ENCODE results near the gene MORN1. TPM values are rescaled to one million over a fixed set of nuclear protein-coding genes. Genes with fewer than 3 reads are reported as not detected.

Gene MORN1
- polyA plus RNA-seq, 1 donor from 2014 or later, result 10.9 TPM

DNA sequence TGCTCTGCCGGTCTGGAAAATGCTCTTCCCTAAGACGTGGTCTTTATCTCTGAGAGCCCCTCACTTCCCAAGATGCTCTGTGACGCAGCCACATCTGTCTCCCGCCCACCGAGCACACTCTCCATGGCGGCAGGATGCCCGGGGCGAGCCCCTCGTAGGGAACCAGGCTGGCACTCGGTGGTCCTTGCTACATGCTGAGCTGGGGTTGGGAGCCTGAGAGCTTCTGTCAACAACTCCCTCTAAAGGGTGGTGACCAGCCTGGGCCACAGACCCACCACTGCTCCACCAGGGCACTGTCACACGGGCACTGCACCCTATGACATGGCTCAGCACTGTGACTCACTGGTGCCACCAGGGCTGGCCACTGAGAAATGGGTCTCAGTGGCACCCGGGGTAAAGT is 18.4 kb upstream of the MORN1 start:
- no peaks in the 10 kb centered on the region for H3K9me3 ChIP-seq (ENCODE audit: low read length)
- no peaks in the 10 kb centered on the region for H3K79me2 ChIP-seq (replicated peaks; ENCODE audit: insufficient read depth, low read length)
- H3F3A ChIP-seq (ENCODE audit: insufficient read depth, low read length, poor library complexity, severe bottlenecking), result no peaks in the 10 kb centered on the region
- TF ChIP-seq SMC3 (conservative IDR thresholded peaks at IDR 0.05; ENCODE audit: poor library complexity) (no peak), RAD21 (conservative IDR thresholded peaks at IDR 0.05) (no peak), EP300 (conservative IDR thresholded peaks at IDR 0.05; ENCODE audit: poor library complexity, severe bottlenecking) (no peak), TAF1 (IDR thresholded peaks at IDR 0.05; ENCODE audit: low read depth) (no peak), EZH2 (IDR thresholded peaks at IDR 0.05; ENCODE audit: borderline replicate concordance, insufficient read depth, low read length, poor library complexity, severe bottlenecking) (no peak), MXI1 (conservative IDR thresholded peaks at IDR 0.05; ENCODE audit: poor library complexity, severe bottlenecking) (no peak), POLR2AphosphoS5 (IDR thresholded peaks at IDR 0.05) (no peak)
- TF ChIP-seq, protein P1, sequence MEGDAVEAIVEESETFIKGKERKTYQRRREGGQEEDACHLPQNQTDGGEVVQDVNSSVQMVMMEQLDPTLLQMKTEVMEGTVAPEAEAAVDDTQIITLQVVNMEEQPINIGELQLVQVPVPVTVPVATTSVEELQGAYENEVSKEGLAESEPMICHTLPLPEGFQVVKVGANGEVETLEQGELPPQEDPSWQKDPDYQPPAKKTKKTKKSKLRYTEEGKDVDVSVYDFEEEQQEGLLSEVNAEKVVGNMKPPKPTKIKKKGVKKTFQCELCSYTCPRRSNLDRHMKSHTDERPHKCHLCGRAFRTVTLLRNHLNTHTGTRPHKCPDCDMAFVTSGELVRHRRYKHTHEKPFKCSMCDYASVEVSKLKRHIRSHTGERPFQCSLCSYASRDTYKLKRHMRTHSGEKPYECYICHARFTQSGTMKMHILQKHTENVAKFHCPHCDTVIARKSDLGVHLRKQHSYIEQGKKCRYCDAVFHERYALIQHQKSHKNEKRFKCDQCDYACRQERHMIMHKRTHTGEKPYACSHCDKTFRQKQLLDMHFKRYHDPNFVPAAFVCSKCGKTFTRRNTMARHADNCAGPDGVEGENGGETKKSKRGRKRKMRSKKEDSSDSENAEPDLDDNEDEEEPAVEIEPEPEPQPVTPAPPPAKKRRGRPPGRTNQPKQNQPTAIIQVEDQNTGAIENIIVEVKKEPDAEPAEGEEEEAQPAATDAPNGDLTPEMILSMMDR (IDR thresholded peaks at IDR 0.05; ENCODE audit: poor library complexity, severe bottlenecking), result no peak
- TF ChIP-seq, protein P2, sequence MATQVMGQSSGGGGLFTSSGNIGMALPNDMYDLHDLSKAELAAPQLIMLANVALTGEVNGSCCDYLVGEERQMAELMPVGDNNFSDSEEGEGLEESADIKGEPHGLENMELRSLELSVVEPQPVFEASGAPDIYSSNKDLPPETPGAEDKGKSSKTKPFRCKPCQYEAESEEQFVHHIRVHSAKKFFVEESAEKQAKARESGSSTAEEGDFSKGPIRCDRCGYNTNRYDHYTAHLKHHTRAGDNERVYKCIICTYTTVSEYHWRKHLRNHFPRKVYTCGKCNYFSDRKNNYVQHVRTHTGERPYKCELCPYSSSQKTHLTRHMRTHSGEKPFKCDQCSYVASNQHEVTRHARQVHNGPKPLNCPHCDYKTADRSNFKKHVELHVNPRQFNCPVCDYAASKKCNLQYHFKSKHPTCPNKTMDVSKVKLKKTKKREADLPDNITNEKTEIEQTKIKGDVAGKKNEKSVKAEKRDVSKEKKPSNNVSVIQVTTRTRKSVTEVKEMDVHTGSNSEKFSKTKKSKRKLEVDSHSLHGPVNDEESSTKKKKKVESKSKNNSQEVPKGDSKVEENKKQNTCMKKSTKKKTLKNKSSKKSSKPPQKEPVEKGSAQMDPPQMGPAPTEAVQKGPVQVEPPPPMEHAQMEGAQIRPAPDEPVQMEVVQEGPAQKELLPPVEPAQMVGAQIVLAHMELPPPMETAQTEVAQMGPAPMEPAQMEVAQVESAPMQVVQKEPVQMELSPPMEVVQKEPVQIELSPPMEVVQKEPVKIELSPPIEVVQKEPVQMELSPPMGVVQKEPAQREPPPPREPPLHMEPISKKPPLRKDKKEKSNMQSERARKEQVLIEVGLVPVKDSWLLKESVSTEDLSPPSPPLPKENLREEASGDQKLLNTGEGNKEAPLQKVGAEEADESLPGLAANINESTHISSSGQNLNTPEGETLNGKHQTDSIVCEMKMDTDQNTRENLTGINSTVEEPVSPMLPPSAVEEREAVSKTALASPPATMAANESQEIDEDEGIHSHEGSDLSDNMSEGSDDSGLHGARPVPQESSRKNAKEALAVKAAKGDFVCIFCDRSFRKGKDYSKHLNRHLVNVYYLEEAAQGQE (IDR thresholded peaks at IDR 0.05; ENCODE audit: borderline replicate concordance), result no peak
- no peaks in the 10 kb centered on the region for H3K27me3 ChIP-seq (ENCODE audit: insufficient read depth, low read depth, low read length)
- no peak overlapping the region for H3K27ac ChIP-seq (ENCODE audit: low read length)
- no peak overlapping the region for H3K4me2 ChIP-seq (ENCODE audit: low read length)
- H3K9me2 ChIP-seq (ENCODE audit: insufficient read depth, low read length), result no peaks in the 10 kb centered on the region
- no peak overlapping the region for H3K9ac ChIP-seq (ENCODE audit: low read length)
- H2AFZ ChIP-seq (ENCODE audit: low read depth, low read length), result no peak overlapping the region
- no peak overlapping the region for H3K4me3 ChIP-seq (ENCODE audit: low read length)
- no peaks in the 10 kb centered on the region for H3K36me3 ChIP-seq (ENCODE audit: insufficient read depth, low read length)
- H4K20me1 ChIP-seq (ENCODE audit: insufficient read depth), result no peaks in the 10 kb centered on the region

DNA sequence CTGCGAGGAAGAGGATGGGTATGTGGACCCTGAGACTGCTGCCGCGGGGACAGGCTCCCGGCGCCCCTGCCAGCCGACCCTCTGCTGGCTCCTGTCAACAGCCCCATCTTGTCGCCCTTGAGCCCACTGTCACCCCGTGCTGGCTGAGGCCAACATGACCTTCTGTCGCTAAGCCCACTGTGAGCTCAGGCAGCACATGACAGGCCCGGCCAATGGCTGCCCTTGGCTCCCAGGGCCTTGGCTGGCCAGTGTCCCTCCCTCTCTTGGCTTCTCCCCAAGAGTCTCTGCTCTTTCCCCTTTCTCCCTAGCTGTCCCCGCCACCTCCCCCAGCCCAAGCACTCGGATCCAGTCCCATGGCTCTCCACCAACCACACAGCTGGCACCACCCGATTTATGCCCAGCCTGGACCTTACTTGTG is 17.5 kb upstream of the MORN1 start:
- H3K27ac ChIP-seq (ENCODE audit: low read length), result no peak overlapping the region
- TF ChIP-seq RAD21 (conservative IDR thresholded peaks at IDR 0.05), result no peak
- H3K36me3 ChIP-seq (ENCODE audit: insufficient read depth, low read length), result no peaks in the 10 kb centered on the region
- H2AFZ ChIP-seq (ENCODE audit: low read depth, low read length), result no peak overlapping the region
- H3K27me3 ChIP-seq (ENCODE audit: insufficient read depth, low read depth, low read length), result no peaks in the 10 kb centered on the region
- no peaks in the 10 kb centered on the region for H4K20me1 ChIP-seq (ENCODE audit: insufficient read depth)
- no peaks in the 10 kb centered on the region for H3K9me3 ChIP-seq (ENCODE audit: low read length)
- H3K79me2 ChIP-seq (replicated peaks; ENCODE audit: insufficient read depth, low read length), result no peaks in the 10 kb centered on the region
- H3K9ac ChIP-seq (ENCODE audit: low read length), result no peak overlapping the region
- H3K4me3 ChIP-seq (ENCODE audit: low read length), result no peak overlapping the region
- no peak overlapping the region for H3K4me2 ChIP-seq (ENCODE audit: low read length)
- H3K9me2 ChIP-seq (ENCODE audit: insufficient read depth, low read length), result no peaks in the 10 kb centered on the region
- H3F3A ChIP-seq (ENCODE audit: insufficient read depth, low read length, poor library complexity, severe bottlenecking), result no peaks in the 10 kb centered on the region

DNA sequence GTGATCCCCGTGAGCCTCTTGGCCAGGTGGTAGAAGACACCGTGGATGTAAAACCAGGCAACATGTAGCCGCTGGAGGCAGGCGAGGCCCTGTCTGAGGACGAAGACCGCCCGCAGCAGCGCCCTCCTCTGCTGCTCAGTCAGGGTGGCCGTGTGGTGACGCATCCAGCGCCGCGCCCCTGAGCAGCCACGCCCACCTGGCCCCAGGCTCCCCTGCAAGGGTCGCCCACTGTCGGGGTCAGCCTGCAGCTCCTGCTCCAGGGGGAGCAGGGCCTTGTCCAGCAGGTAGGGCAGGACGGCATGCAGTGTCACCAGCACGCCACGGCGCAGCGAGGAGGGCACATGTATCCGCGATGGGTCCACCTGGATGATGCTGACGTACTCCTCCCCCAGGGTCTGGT is 17.1 kb upstream of the MORN1 start:
- no peak overlapping the region for H3K9ac ChIP-seq (ENCODE audit: low read length)
- H3K4me2 ChIP-seq (ENCODE audit: low read length), result no peak overlapping the region
- no peaks in the 10 kb centered on the region for H4K20me1 ChIP-seq (ENCODE audit: insufficient read depth)
- H3F3A ChIP-seq (ENCODE audit: insufficient read depth, low read length, poor library complexity, severe bottlenecking), result no peaks in the 10 kb centered on the region
- no peaks in the 10 kb centered on the region for H3K27me3 ChIP-seq (ENCODE audit: insufficient read depth, low read depth, low read length)
- H3K27ac ChIP-seq (ENCODE audit: low read length), result no peak overlapping the region
- no peak overlapping the region for H2AFZ ChIP-seq (ENCODE audit: low read depth, low read length)
- no peaks in the 10 kb centered on the region for H3K36me3 ChIP-seq (ENCODE audit: insufficient read depth, low read length)
- no peaks in the 10 kb centered on the region for H3K9me3 ChIP-seq (ENCODE audit: low read length)
- H3K4me3 ChIP-seq (ENCODE audit: low read length), result no peak overlapping the region
- no peak for TF ChIP-seq POLR2AphosphoS5 (IDR thresholded peaks at IDR 0.05)
- no peak for TF ChIP-seq RAD21 (conservative IDR thresholded peaks at IDR 0.05)
- H3K79me2 ChIP-seq (replicated peaks; ENCODE audit: insufficient read depth, low read length), result no peaks in the 10 kb centered on the region
- H3K9me2 ChIP-seq (ENCODE audit: insufficient read depth, low read length), result no peaks in the 10 kb centered on the region

All from neural cell (in vitro differentiated cells).